GM21619 (cell line): ENCODE data around the gene WDR64.
"Not testable (repeated sequence)": the region's sequence is repeated elsewhere in the genome, so short reads cannot be mapped to it uniquely, and the experiment has no call there.

ENCODE experiments used
- ATAC-seq: cut with Tn5 transposase; IDR thresholded peaks from one replicate; pipeline ENCODE4 v1.9.1; 2021; ENCODE audit not compliant: unreplicated experiment

The WDR64 gene

GRCh38 chr1:241735493-241735926, 83.4 kb downstream of the WDR64 start:
- not testable (repeated sequence) for ATAC-seq

- ATAC-seq: no peak
Measured at GRCh38 chr1:241736387-241736786, 84.3 kb downstream of the WDR64 start.

DNA sequence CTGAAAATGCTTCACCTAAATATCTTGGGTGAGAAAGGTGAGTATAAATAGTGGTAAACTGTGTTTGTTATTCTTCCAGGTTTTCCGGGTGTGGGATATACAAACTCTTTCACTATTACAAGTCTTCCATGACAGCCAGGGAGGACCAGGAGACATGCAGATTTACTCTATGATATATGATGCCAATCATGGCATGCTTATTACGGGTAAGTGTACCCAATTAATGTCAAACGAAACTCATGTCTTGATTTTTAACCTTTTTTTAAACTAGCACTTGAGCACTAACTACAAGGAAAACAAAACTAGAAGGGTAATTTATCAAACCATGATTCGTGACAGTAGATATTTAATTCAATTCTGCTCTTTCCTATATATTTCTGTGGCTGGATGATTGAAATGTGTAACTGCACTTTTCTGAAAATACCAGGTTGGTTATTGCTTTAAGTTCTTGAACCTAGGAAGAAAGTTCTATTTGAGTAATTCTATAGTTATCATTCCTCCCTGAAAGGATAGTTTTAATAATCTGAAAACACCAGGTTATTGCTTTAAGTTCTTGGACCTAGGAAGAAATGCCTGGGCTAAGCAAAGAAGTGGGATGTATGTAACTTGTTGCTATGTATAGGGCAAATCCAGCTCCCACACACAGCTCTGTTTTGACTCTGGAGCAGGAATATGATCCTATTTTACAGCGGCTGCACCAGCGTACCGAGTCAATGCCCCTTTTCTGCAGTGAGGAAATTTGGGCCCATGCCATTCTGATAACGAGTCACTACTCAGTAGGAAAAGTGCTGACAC, 86.4 kb downstream of the WDR64 start:
- no peak for ATAC-seq

GRCh38 chr1:241742084-241742483, 90.0 kb downstream of the WDR64 start:
- no peak for ATAC-seq

DNA sequence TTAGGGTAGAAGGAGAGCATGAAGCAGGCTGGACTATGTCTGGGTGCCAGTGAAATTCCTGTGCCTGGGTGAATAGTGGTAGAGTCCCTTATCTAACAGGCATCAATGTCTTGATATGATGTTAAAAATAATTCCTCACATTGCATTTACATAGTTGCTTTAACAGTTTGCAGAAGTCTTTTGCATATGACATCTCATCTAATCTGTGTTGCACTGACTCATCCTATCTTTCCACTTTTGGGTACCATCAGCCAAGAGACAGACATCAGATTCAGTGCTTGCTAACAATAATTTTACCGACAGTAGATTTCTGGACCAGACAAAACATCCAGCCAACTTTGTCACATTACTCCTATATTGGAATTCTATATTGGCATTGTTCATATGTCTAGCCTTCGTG, 92.5 kb downstream of the WDR64 start:
- no peak for ATAC-seq

DNA sequence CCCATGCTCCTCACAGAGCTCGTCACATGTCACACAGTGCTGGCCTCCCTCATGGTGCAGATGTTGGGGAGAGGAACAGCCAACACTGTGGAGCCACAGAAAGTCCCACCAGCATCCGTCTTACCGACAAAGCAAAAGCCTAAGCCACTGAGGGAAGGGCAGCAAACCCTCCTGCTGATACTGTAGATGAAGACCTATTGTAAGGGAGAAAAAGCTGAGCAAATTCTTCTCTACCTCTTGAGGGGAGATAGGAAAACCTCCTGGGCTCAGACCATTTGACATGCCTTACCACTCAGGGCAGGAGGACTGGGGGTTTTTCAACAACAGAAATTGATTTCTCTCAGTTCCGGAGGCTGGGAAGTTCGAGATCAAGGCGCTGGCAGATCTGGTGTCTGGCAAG, 95.9 kb downstream of the WDR64 start:
- ATAC-seq: no peak

DNA sequence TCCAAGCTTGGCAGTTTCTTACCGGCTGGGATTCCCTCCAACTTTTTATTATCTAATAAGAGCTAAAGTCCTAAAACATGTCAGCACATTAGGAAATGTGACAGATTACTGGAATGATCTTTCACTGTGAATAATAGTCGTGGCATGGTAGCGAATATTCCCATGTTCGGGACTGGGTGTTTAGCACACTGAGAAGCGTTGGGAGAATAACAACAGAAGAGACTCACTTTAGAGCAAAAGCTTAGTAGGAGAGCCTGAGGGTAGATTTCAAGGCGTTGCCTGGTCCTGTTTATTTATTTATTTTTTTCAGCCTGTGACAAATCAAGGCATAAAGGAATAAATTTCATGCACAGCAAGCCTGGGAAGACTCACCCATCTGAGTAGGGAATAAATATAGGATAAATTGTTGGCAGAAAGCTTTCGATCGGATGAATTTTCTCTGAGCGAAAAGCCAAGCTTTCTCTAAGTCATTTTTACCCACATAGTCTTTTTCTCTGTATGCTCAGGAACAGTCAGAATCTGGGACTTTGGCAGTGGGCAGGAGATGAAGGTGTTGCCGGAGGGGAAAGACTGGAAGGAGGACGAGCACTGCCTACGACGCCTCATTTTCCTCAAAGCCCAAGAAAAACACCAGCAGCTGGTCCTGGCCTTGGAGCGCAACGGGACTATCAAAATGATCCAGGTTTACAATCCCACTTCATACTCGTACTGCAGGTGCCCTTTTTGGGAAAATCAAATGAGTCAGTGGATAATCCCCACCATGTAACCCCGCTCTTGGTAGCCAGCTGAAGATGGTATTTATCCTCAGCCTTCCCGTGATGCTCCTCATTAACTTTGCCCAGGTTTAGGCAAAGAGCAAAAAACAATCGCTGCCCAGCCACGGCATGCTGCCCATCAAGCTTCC, 97.2 kb downstream of the WDR64 start:
- no peak for ATAC-seq

- no peak for ATAC-seq
Measured at GRCh38 chr1:241749945-241750695, 98.0 kb downstream of the WDR64 start.

DNA sequence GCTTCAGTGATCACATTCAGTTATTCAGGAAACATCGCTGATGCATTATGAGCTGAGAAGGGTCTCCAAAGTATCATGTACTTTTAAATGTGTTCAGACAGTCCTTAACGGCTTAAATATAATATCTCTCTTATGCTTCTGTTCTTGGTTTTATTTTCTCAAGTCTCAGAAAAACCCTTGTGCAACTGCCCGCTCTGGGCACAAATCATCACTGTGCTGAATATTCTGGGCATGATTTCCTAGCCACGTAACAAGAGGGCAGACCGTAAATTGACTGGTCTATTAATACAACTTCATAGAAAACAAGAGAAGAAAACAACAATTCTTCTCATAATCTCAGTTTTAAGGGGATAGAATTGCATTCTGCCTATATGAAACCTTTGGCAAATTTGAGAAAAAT, 99.4 kb downstream of the WDR64 start:
- no peak for ATAC-seq

DNA sequence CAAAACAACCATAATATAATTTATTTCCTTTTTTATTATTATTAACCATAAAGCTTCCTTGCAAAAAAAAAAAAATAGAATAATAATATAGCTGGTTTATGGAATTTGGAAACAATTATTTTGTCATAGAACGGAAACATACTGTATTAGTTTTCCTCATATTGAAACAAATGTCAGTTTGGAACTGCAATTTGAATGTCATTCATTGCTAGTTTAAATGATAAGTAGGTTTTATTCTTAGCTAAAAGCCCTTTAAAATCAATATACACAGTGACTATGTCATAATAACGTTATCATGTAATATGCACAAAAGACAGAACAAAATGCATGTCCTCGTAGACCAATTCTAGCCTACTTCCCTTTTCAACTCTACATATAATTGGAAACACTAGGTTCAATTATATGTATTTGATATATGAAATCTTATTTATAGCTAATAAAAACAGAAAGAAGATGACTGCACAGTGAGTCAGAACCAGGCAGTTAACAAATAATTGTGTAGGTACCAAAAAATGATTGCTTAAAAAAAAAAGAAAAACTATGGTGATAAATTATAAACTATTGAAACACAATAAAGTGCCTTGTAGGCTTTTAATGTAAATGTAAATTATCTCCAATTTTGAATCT, 110.7 kb downstream of the WDR64 start:
- ATAC-seq: no peak

DNA sequence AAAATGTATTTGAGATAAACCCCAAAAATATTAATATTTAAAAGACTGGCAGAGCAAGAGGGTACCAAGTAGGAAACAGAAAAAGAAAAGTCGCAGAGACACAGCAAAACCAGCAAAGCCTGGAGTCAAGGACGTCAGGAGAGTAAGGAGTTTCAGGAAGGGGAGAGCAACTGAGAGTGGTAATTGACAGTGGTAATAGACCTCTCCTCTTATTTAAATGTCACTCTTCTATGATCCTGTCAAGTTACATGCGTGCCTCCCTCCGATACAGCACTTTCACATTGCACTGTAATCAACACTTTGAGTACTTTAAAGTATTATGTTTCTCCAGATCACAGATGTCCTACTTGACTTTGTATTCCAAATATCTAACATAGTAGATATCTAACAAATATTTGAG, 113.3 kb downstream of the WDR64 start:
- ATAC-seq: no peak

GRCh38 chr1:241767737-241768136, 115.7 kb downstream of the WDR64 start:
- ATAC-seq: no peak

- no peak for ATAC-seq
Measured at GRCh38 chr1:241770115-241770514, 118.0 kb downstream of the WDR64 start.

DNA sequence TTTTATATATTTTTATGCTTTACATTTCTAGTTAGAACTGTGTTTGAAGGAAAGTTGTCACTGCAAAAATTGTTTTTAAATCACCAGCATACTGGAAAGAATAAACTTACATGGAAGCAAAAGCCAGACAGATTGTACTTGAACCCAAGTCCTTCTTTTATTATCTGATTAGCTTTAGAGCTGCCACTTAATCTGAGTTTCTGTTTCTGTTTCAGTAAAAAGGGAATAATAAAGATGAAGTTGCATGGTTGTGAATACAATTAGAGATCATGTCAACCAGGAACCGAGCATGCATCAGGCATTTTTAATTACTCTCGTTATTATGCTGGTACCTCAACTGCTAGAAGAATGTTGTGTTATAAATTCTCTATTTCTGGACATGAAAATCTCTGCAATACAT, 119.0 kb downstream of the WDR64 start:
- ATAC-seq: no peak

GRCh38 chr1:241772932-241773500, 120.9 kb downstream of the WDR64 start:
- no peak for ATAC-seq

DNA sequence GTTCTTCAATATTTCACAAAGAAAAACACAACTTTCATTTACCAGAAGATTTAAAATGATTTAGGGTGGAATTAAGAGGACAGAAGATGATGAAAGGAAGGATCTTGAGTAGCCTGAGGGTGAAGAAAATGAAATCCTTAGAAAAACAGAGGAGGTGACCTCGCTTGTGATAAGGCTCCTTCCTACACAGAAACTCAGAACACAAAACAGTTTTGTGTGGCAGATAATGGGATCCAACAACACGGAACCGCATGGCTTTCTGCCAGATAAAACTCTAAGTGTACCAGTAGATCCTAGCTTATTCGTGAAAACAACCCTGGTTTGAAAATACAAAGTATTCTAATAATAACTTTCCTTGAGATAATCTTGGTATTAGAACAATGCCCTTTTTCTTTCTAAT, 121.9 kb downstream of the WDR64 start:
- no peak for ATAC-seq

DNA sequence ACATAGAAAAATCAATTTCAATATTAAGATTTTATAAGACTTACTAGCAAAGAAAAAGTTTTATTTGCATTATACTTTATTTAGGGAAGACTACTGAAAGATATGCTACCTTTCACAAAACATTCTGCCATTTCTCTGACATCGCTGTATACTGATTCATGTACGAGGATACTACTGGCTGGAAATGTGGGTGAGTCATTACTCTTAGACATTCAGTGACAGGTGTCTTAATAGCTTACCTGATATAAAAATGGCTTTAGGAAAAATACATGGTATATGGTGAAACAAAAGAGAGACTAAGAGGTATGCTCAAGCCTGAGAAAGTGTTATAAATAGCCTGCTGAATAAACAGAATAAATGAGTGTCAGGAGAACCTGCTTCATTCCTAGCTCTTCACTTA, 122.9 kb downstream of the WDR64 start:
- ATAC-seq: no peak

- no peak for ATAC-seq
Measured at GRCh38 chr1:241776911-241777310, 124.8 kb downstream of the WDR64 start.

- ATAC-seq: no peak
Measured at GRCh38 chr1:241778117-241778516, 126.0 kb downstream of the WDR64 start.

GRCh38 chr1:241779897-241780296, 127.8 kb downstream of the WDR64 start:
- no peak for ATAC-seq

DNA sequence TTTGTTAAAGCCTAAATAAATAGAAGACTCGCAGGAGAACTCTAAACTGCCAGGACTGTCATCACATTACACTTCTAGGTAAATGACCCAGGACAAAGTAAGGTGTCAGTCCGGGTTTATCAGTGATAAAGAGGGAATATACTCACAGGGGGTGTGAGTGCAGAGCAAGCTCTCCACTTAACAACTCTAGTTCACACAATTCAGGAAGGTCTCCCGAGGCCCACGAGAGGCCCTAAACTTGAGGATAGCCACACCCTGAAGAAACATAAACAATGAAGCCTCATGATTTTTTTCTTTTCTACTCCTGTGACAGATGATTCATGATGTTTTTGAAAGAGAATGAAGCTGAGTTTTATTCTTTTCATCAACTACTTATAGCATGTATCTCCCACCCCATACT, 130.3 kb downstream of the WDR64 start:
- no peak for ATAC-seq
